ENCODE measurements around the gene NOTCH2. TPM values are rescaled to one million over a fixed set of nuclear protein-coding genes. Genes with fewer than 3 reads are reported as not detected.

NOTCH2 gene
- total and polyA plus RNA-seq, 10 of the 15 experiments (the other 5 are each of a cell fraction or from before 2014, with no cell fraction given), result 0.02 to 2.0 (median 0.62) TPM; not detected in 1

DNA sequence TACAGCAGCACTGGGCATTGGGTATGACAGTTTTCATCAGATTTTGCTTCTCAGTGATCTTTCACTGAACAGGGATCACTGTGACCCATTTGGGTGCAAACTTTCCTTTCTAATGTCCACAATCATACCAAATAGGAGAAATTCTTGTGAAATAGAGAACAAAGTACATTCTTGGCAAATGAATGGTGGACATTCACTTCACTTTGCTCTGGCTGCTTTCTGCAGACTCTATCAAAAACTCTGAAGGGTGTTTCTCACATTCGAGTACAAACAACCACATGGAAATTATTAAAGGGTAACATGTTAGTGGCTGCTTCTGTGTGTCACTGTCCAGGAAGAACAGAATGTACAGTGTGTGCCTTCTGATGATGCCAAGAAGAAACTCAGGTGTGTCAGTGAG is 111.2 kb downstream of the NOTCH2 start:
- Histone ChIP-seq H2AFZ (ENCODE audit: control insufficient read depth, low read depth, low read length) (no peak overlapping the region), H3K79me2 (ENCODE audit: control insufficient read depth, insufficient read depth, low read length) (no peaks in the 10 kb centered on the region), H3K36me3 (ENCODE audit: control insufficient read depth in 2 of 2, insufficient read depth in 2 of 2, low read length in 1 of 2) (no peaks in the 10 kb centered on the region), H3K27me3 (replicated peaks in 1 of 2; ENCODE audit: control insufficient read depth in 2 of 2, insufficient read depth in 2 of 2, low read length in 1 of 2) (no peaks in the 10 kb centered on the region), H3K4me2 (ENCODE audit: control insufficient read depth, insufficient read depth) (no peak overlapping the region), H3K9me3 (replicated peaks; ENCODE audit: control insufficient read depth, insufficient read depth, low read length) (no peaks in the 10 kb centered on the region), H3K4me1 (ENCODE audit: control insufficient read depth, insufficient read depth, low read length) (no peaks in the 10 kb centered on the region; the same call in 1 of the 2 replicates), H3K27ac (ENCODE audit: control insufficient read depth, insufficient read depth) (no peak overlapping the region), H3K4me3 (no peak overlapping the region), H4K20me1 (ENCODE audit: control insufficient read depth, insufficient read depth) (no peaks in the 10 kb centered on the region), H3K9ac (ENCODE audit: control insufficient read depth, insufficient read depth, low read length) (no peak overlapping the region)
- RAD21 ChIA-PET (ENCODE audit: unreplicated experiment), result no interaction called here
- FAIRE-seq (no peak), DNase-seq (ENCODE audit: low read depth, low spot score) (no peak), ATAC-seq (no peak)
- SMC1A ChIA-PET (ENCODE audit: uncharacterized antibody, unreplicated experiment), result interaction anchor here (1.7 kb wide), 1 partner anchor 75 kb away, joined by 3 read pairs; no protein-coding TSS in a partner anchor
- POLR2A ChIA-PET, result no interaction called here
- intact Hi-C loops (cut with micrococcal nuclease; ENCODE audit: unreplicated experiment), result no loop called here
- BruUV-seq (replicated peaks), result no TSS peak
- WGBS (ENCODE audit: insufficient coverage, insufficient replicate concordance, low lambda C conversion rate, missing lambda C conversion rate), result 54% methylated on average over 1 of the region's 1 CpG
- CTCF ChIA-PET, result no interaction called here
- in situ Hi-C loops (cut with MboI), result no loop called here
- TF ChIP-seq, protein P1, sequence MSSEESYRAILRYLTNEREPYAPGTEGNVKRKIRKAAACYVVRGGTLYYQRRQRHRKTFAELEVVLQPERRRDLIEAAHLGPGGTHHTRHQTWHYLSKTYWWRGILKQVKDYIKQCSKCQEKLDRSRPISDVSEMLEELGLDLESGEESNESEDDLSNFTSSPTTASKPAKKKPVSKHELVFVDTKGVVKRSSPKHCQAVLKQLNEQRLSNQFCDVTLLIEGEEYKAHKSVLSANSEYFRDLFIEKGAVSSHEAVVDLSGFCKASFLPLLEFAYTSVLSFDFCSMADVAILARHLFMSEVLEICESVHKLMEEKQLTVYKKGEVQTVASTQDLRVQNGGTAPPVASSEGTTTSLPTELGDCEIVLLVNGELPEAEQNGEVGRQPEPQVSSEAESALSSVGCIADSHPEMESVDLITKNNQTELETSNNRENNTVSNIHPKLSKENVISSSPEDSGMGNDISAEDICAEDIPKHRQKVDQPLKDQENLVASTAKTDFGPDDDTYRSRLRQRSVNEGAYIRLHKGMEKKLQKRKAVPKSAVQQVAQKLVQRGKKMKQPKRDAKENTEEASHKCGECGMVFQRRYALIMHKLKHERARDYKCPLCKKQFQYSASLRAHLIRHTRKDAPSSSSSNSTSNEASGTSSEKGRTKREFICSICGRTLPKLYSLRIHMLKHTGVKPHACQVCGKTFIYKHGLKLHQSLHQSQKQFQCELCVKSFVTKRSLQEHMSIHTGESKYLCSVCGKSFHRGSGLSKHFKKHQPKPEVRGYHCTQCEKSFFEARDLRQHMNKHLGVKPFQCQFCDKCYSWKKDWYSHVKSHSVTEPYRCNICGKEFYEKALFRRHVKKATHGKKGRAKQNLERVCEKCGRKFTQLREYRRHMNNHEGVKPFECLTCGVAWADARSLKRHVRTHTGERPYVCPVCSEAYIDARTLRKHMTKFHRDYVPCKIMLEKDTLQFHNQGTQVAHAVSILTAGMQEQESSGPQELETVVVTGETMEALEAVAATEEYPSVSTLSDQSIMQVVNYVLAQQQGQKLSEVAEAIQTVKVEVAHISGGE (CRISPR knock-in tag; IDR thresholded peaks at IDR 0.05), result no peak
- TF ChIP-seq, protein P2, sequence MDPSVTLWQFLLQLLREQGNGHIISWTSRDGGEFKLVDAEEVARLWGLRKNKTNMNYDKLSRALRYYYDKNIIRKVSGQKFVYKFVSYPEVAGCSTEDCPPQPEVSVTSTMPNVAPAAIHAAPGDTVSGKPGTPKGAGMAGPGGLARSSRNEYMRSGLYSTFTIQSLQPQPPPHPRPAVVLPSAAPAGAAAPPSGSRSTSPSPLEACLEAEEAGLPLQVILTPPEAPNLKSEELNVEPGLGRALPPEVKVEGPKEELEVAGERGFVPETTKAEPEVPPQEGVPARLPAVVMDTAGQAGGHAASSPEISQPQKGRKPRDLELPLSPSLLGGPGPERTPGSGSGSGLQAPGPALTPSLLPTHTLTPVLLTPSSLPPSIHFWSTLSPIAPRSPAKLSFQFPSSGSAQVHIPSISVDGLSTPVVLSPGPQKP (IDR thresholded peaks at IDR 0.05; ENCODE audit: low read depth, low read length), result no peak

All from GM12878 (cell line).